GM12878 (cell line): ENCODE measurements around the gene PARK7. TPM values are rescaled to one million over a fixed set of nuclear protein-coding genes. Genes with fewer than 3 reads are reported as not detected.

Experiments
- ATAC-seq: fragments of 200-7000 bp; cut with Tn5 transposase; 3 replicates; pipeline ENCODE4 v1.9.1; 2020; ENCODE audit warnings: mild to moderate bottlenecking, moderate library complexity
- BruUV-seq: library from RNA; stranded (reverse); fragments of 400-500 nt; replicated peaks from 2 replicates; lab custom pipeline; 2021; lab: Mats Ljungman, UMichigan
- CTCF ChIA-PET: fragments of 300-600 bp; sonication (Branson Sonifier 250); formaldehyde crosslinking; extraction: SDS; loops from one replicate; lab custom pipeline; 2021; ENCODE audit warnings: inconsistent platforms; lab: Yijun Ruan, JAX
- POLR2A ChIA-PET: fragments of 350-600 bp; formaldehyde crosslinking; extraction: SDS; loops from one replicate; lab custom pipeline; 2021; ENCODE audit warnings: inconsistent platforms; lab: Charles Lee
- RAD21 ChIA-PET: fragments of 300-600 bp; sonication (Branson Sonifier 250); formaldehyde crosslinking; loops from one replicate; lab custom pipeline; 2023; ENCODE audit warnings: antibody characterized with exemption; ENCODE audit not compliant: unreplicated experiment; lab: Charles Lee
- SMC1A ChIA-PET: fragments of 300-600 bp; sonication (Branson Sonifier 250); formaldehyde crosslinking; loops from one replicate; lab custom pipeline; 2023; ENCODE audit not compliant: unreplicated experiment, uncharacterized antibody; lab: Charles Lee
- DNase-seq: peaks from one replicate; pipeline ENCODE4 v3.0.0-alpha.2; 2011; ENCODE audit warnings: low read depth, low spot score
- FAIRE-seq: peaks from 3 replicates; lab custom pipeline; 2011; peaks lifted over from hg19 to GRCh38; lab: Jason Lieb, UNC
- H2AFZ ChIP-seq: 2 replicates; pipeline ENCODE4 v1.6.0; 2011; ENCODE audit warnings: low read depth, low read length, control low read depth; ENCODE audit not compliant: control insufficient read depth
- H3K27ac ChIP-seq: 2 replicates; pipeline ENCODE4 v1.5.1; 2011; ENCODE audit warnings: control low read depth; ENCODE audit not compliant: control insufficient read depth, insufficient read depth
- H3K27me3 ChIP-seq, 2 experiments: replicated peaks in 1 of 2; 2 replicates each; pipeline versions ENCODE4 v1.6.0 to v1.6.1; 2011; ENCODE audit warnings: low read length in 1 of 2; ENCODE audit not compliant: control insufficient read depth in 2 of 2, insufficient read depth in 2 of 2
- H3K36me3 ChIP-seq, 2 experiments: 2 replicates each; pipeline ENCODE4 v1.5.1; 2011; ENCODE audit warnings: low read length in 1 of 2; ENCODE audit not compliant: control insufficient read depth in 2 of 2, insufficient read depth in 2 of 2
- H3K4me1 ChIP-seq: 2 replicates; pipeline ENCODE4 v1.6.1; 2011; ENCODE audit warnings: mild to moderate bottlenecking, low read length, moderate library complexity, mixed read lengths; ENCODE audit not compliant: control insufficient read depth, insufficient read depth
- H3K4me2 ChIP-seq: 2 replicates; pipeline ENCODE4 v1.6.0; 2011; ENCODE audit warnings: control low read depth; ENCODE audit not compliant: control insufficient read depth, insufficient read depth
- H3K4me3 ChIP-seq: fragments of 200-600 bp; sonication (generic); 2 replicates; pipeline ENCODE4 v1.5.1; 2016
- H3K79me2 ChIP-seq: 2 replicates; pipeline ENCODE4 v1.6.0; 2011; ENCODE audit warnings: low read length; ENCODE audit not compliant: control insufficient read depth, insufficient read depth
- H3K9ac ChIP-seq: 2 replicates; pipeline ENCODE4 v1.8.0; 2011; ENCODE audit warnings: low read length, control low read depth, mixed read lengths; ENCODE audit not compliant: control insufficient read depth, insufficient read depth
- H3K9me3 ChIP-seq: replicated peaks from 3 replicates; pipeline ENCODE4 v1.5.1; 2011; ENCODE audit warnings: mild to moderate bottlenecking, low read length; ENCODE audit not compliant: control insufficient read depth, insufficient read depth
- H4K20me1 ChIP-seq: 2 replicates; pipeline ENCODE4 v1.6.0; 2011; ENCODE audit not compliant: control insufficient read depth, insufficient read depth
- CREM ChIP-seq: IDR thresholded peaks from 2 replicates; pipeline ENCODE4 v1.6.1; 2014; ENCODE audit warnings: antibody characterized with exemption, low read depth
- EZH2 ChIP-seq: IDR thresholded peaks from 2 replicates; pipeline ENCODE4 v1.6.1; 2012; ENCODE audit warnings: low read depth, mild to moderate bottlenecking, control low read depth, inconsistent platforms, low read length, borderline replicate concordance; ENCODE audit not compliant: control insufficient read depth
- IKZF2 ChIP-seq, 2 experiments: fragments of 450-650 bp; IDR thresholded peaks; 2 replicates each; pipeline ENCODE4 v1.6.1; 2017; ENCODE audit warnings: mild to moderate bottlenecking in 2 of 2, moderate library complexity in 2 of 2
- IRF5 ChIP-seq: fragments of 450-650 bp; IDR thresholded peaks from 2 replicates; pipeline ENCODE4 v1.6.1; 2017; ENCODE audit warnings: borderline replicate concordance
- JUND ChIP-seq: IDR thresholded peaks from 2 replicates; pipeline ENCODE4 v1.6.1; 2012; ENCODE audit warnings: low read depth, mild to moderate bottlenecking, low read length, improper control_type of control experiment, moderate library complexity
- MTA2 ChIP-seq: fragments of 450-650 bp; IDR thresholded peaks from 2 replicates; pipeline ENCODE4 v1.6.1; 2016; ENCODE audit warnings: low read depth, mild to moderate bottlenecking, moderate library complexity
- NR2F1 ChIP-seq: fragments of 450-650 bp; conservative IDR thresholded peaks from 2 replicates; pipeline ENCODE4 v1.6.1; 2017; ENCODE audit warnings: mild to moderate bottlenecking
- PAX5 ChIP-seq: IDR thresholded peaks from 2 replicates; pipeline ENCODE4 v1.6.1; 2011; ENCODE audit warnings: low read depth, low read length, borderline replicate concordance
- POLR2A ChIP-seq: IDR thresholded peaks from 2 replicates; pipeline ENCODE4 v1.6.1; 2011; ENCODE audit warnings: low read depth, mild to moderate bottlenecking, low read length
- POLR2AphosphoS2 ChIP-seq: IDR thresholded peaks from 2 replicates; pipeline ENCODE4 v1.6.1; 2011; ENCODE audit warnings: low read depth, mild to moderate bottlenecking, low read length, improper control_type of control experiment, moderate library complexity
- RAD21 ChIP-seq: IDR thresholded peaks from 2 replicates; pipeline ENCODE4 v1.6.1; 2011; ENCODE audit warnings: mild to moderate bottlenecking, low read depth, low read length, moderate library complexity; ENCODE audit not compliant: insufficient read depth
- SUZ12 ChIP-seq: fragments of 200-600 bp; sonication (generic); IDR thresholded peaks from one replicate; pipeline ENCODE4 v1.6.1; 2018; ENCODE audit warnings: antibody characterized with exemption, mild to moderate bottlenecking; ENCODE audit not compliant: unreplicated experiment
- USF2 ChIP-seq: IDR thresholded peaks from 2 replicates; pipeline ENCODE4 v1.6.1; 2011; ENCODE audit warnings: low read depth, low read length, improper control_type of control experiment, borderline replicate concordance
- WRNIP1 ChIP-seq: IDR thresholded peaks from 2 replicates; pipeline ENCODE4 v1.6.1; 2011; ENCODE audit warnings: low read depth, low read length, improper control_type of control experiment, borderline replicate concordance
- ZNF24 ChIP-seq: fragments of 450-650 bp; IDR thresholded peaks from 2 replicates; pipeline ENCODE4 v1.6.1; 2017; ENCODE audit warnings: antibody characterized with exemption, mild to moderate bottlenecking
- ZNF687 ChIP-seq: fragments of 450-650 bp; IDR thresholded peaks from 2 replicates; pipeline ENCODE4 v1.6.1; 2017; ENCODE audit warnings: mild to moderate bottlenecking, moderate library complexity
- WGBS: methylation state at CpG from one replicate; pipeline ENCODE4 v1.1.6; 2016; ENCODE audit warnings: low lambda C conversion rate; ENCODE audit not compliant: insufficient replicate concordance, insufficient coverage; ENCODE audit errors: missing lambda C conversion rate; 5-methylcytosine and 5-hydroxymethylcytosine counted together
- in situ Hi-C: fragments of 300-500 bp; cut with MboI; formaldehyde crosslinking; loops from 9 replicates; pipeline ENCODE4 v1.14.3; 2018; ENCODE audit warnings: mixed read lengths
- intact Hi-C: fragments of 100-400 bp; cut with micrococcal nuclease; formaldehyde crosslinking; loops from one replicate; pipeline ENCODE4 v1.14.2; 2022; ENCODE audit not compliant: unreplicated experiment
- polyA plus RNA-seq, 11 experiments: library from polyadenylated mRNA; depleted of rRNA in 4 of 11; unstranded in 6 of 11; stranded (reverse) in 5 of 11; fragments of >200 nt; fragmentation: Nextera tagmentation in 4 of 11; fragmentation: Illumina TruSeq in 1 of 11; extraction: Ambion mirVana in 4 of 11; extraction: Trizol in 1 of 11; gene quantifications; 1 replicate in 1 of 11; 2 replicates in 10 of 11; pipeline versions ENCODE4 v1.2.1 to v1.2.3, GENCODE V29; 2011 to 2016; ENCODE audit warnings: inconsistent platforms in 2 of 11, missing spikeins in 2 of 11, low read depth in 1 of 11
- total RNA-seq, 4 experiments: library from RNA; depleted of rRNA in 3 of 4; stranded (reverse); fragments of >200 nt in 3 of 4; fragmentation: Illumina TruSeq in 1 of 4; extraction: Trizol in 1 of 4; gene quantifications; 2 replicates each; pipeline versions ENCODE4 v1.2.1 to v1.2.3, GENCODE V29; 2013 to 2021

Gene PARK7
- total and polyA plus RNA-seq, 10 of the 15 experiments (the other 5 are each of a cell fraction or from before 2014, with no cell fraction given) = 267 to 1,056 (median 495) TPM

GRCh38 chr1:8018492-8019228 is 57.1 kb downstream of the PARK7 start:
- Histone ChIP-seq H3K27me3 (no peaks in the 10 kb centered on the region), H3K79me2 (no peaks in the 10 kb centered on the region)
- no peak for TF ChIP-seq CREM
- TF ChIP-seq NR2F1 = no peak
- TF ChIP-seq IKZF2 (IDR thresholded peaks at IDR 0.05) = no peak
- TF ChIP-seq RAD21 = no peak
- no peak for TF ChIP-seq POLR2AphosphoS2
- TF ChIP-seq SUZ12 = no peak
- no peak for TF ChIP-seq ZNF24
- TF ChIP-seq MTA2 = no peak
- TF ChIP-seq USF2 = no peak
- TF ChIP-seq PAX5 = no peak
- no peak for TF ChIP-seq WRNIP1
- TF ChIP-seq JUND = no peak
- TF ChIP-seq POLR2A = no peak
- no peak for TF ChIP-seq ZNF687
- TF ChIP-seq IRF5 = no peak
- no peak for TF ChIP-seq EZH2
- TF ChIP-seq, all 136 proteins: peak for 0
- WGBS = 23% methylated on average over 3 of the region's 3 CpGs
- no peaks in the 10 kb centered on the region for H3K4me1 ChIP-seq
- H3K9me3 ChIP-seq = no peaks in the 10 kb centered on the region
- ATAC-seq (no peak), FAIRE-seq (no peak), DNase-seq (no peak)
- BruUV-seq = no TSS peak
- RAD21 ChIA-PET = interaction anchor here (0.7 to 8.1 kb wide), 5 partner anchors 44 to 700 kb away, joined by 3 to 96 read pairs (median 4); no protein-coding TSS in a partner anchor
- POLR2A ChIA-PET = no interaction called here
- SMC1A ChIA-PET = interaction anchor here (1.2 to 10.0 kb wide), 8 partner anchors 13 to 330 kb away, joined by 3 to 79 read pairs (median 6); no protein-coding TSS in a partner anchor
- no peaks in the 10 kb centered on the region for H4K20me1 ChIP-seq
- H3K9ac ChIP-seq = no peak overlapping the region
- intact Hi-C loops = loop anchor here (5.0 kb wide), 1 partner anchor 36 kb away; no protein-coding TSS in a partner anchor
- in situ Hi-C loops = loop anchor here (10.0 kb wide), 1 partner anchor 326 kb away; no protein-coding TSS in a partner anchor
- no peaks in the 10 kb centered on the region for H3K36me3 ChIP-seq
- no peak overlapping the region for H3K4me2 ChIP-seq
- H2AFZ ChIP-seq = no peak overlapping the region
- no peak overlapping the region for H3K4me3 ChIP-seq
- CTCF ChIA-PET = interaction anchor here (0.7 to 11.7 kb wide), 9 partner anchors 12 to 349 kb away, joined by 3 to 263 read pairs (median 4); no protein-coding TSS in a partner anchor
- no peak overlapping the region for H3K27ac ChIP-seq
